ENCODE results near the gene ATP6V0C. TPM values are rescaled to one million over a fixed set of nuclear protein-coding genes. Genes with fewer than 3 reads are reported as not detected.

The ATP6V0C gene
- total and polyA plus RNA-seq, 2 of the 13 experiments (the other 11 are each of a cell fraction or from before 2014, with no cell fraction given), result 10.4 to 20.1 TPM

DNA sequence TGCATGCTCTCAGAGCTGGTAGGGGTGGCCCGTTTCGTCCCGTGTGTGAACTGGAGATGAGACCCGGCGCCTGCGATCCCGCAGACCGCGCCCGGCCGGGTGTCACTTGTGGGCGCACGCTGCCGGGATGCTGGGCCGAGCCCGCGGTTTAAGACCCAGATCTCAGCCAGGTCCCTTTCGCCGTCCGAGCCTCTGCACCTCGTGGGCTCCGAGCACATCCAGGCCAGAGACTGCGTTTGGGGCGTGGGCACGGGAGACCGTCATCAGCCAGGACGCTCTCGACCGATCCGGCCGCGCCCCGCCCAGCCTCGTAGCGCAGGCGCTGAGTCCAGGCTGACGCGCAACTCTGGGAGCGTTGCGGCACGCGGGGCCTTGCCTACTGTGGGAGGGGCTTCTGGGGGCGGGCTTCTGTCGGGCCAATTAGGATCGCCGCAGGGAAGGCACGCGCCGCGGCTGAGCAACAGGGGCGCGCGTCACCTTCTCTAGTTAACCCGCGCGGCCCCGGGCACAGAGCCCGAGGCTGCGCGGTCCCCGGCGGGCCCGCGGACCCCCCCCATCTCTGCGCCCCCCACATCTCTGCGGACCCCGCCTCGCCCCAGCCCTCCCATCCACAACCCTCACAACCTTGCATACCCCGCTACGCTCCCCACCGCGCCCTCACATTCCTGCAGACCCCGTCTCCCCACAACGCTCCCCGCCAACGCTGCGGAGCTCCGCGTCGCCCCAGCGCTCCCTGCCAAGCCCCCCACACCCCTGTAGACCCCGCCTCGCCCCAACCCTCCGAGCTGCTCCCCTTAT, 18.1 kb downstream of the ATP6V0C start (continued):
- TF ChIP-seq ZNF512B (CRISPR knock-in tag; IDR thresholded peaks at IDR 0.05; ENCODE audit: borderline replicate concordance) (no peak), MBNL3 (CRISPR knock-in tag; conservative IDR thresholded peaks at IDR 0.05) (no peak), GPBP1L1 (CRISPR knock-in tag; IDR thresholded peaks at IDR 0.05) (no peak), YEATS2 (CRISPR knock-in tag; IDR thresholded peaks at IDR 0.05; ENCODE audit: borderline replicate concordance) (peak; percentile 75; the same call in 1 of the 2 replicates), ZNF709 (CRISPR knock-in tag; IDR thresholded peaks at IDR 0.05) (0 out of 2 replicates have a peak, but pooled peaks have one; percentile 38), SMAD3 (CRISPR knock-in tag; IDR thresholded peaks at IDR 0.05) (no peak), ZSCAN30 (CRISPR knock-in tag; IDR thresholded peaks at IDR 0.05) (0 out of 2 replicates have a peak, but pooled peaks have one; percentile 30), ZFP1 (CRISPR knock-in tag; IDR thresholded peaks at IDR 0.05) (peak; percentile 56; the same call in 1 of the 2 replicates), ASH2L (IDR thresholded peaks at IDR 0.05; ENCODE audit: insufficient read length, low read depth, low read length) (peak; percentile 46), ZFP62 (CRISPR knock-in tag; IDR thresholded peaks at IDR 0.05) (no peak), ZNF343 (CRISPR knock-in tag; IDR thresholded peaks at IDR 0.05) (peak; percentile 62; the same call in 1 of the 2 replicates), ZNF7 (CRISPR knock-in tag; IDR thresholded peaks at IDR 0.05) (no peak), TOPORS (CRISPR knock-in tag; IDR thresholded peaks at IDR 0.05) (peak; percentile 44), GTF2F1 (IDR thresholded peaks at IDR 0.05; ENCODE audit: low read length) (no peak), KLF13 (CRISPR knock-in tag; IDR thresholded peaks at IDR 0.05) (0 out of 2 replicates have a peak, but pooled peaks have one; percentile 68), ZNF616 (CRISPR knock-in tag; IDR thresholded peaks at IDR 0.05; ENCODE audit: low read depth) (no peak), PRPF4 (IDR thresholded peaks at IDR 0.05; ENCODE audit: low read depth, low read length, poor library complexity, severe bottlenecking) (no peak), IRF9 (CRISPR knock-in tag; IDR thresholded peaks at IDR 0.05; ENCODE audit: borderline replicate concordance) (peak; percentile 20; the same call in 1 of the 2 replicates), MNT (IDR thresholded peaks at IDR 0.05) (peak; percentile 73), NCOA1 (CRISPR knock-in tag; IDR thresholded peaks at IDR 0.05) (no peak; the same call in 1 of the 2 replicates)
- TF ChIP-seq, protein P1, sequence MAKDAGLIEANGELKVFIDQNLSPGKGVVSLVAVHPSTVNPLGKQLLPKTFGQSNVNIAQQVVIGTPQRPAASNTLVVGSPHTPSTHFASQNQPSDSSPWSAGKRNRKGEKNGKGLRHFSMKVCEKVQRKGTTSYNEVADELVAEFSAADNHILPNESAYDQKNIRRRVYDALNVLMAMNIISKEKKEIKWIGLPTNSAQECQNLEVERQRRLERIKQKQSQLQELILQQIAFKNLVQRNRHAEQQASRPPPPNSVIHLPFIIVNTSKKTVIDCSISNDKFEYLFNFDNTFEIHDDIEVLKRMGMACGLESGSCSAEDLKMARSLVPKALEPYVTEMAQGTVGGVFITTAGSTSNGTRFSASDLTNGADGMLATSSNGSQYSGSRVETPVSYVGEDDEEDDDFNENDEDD (CRISPR knock-in tag; IDR thresholded peaks at IDR 0.05; ENCODE audit: borderline replicate concordance), result peak; percentile 93
